GM21528 (cell line): ENCODE data around the gene RRBP1.

Source experiments
- ATAC-seq: cut with Tn5 transposase; IDR thresholded peaks from one replicate; pipeline ENCODE4 v1.9.1; 2021; ENCODE audit warnings: mild to moderate bottlenecking, moderate library complexity; ENCODE audit not compliant: unreplicated experiment, low FRiP score

RRBP1 gene

GRCh38 chr20:17614176-17614811 is 67.7 kb downstream of the RRBP1 start:
- no peak for ATAC-seq

- no peak for ATAC-seq
Measured at GRCh38 chr20:17613328-17614175, 68.5 kb downstream of the RRBP1 start.

DNA sequence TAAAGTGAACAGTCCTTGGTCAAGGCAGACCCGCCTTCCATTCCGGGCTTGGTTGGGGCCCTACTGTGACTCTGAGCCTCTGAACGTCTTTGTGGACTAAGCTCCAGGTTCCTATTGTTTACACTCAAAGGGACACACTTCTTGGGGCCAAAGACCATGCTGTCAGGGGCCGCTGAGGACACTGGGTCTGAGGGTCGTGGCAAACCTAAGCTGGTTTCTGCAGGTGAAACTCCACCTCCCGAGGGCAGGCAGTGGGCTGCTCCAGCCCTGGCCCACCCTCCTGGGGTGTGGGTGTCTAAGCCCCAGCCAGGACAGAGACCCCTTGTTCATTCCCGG is 69.1 kb downstream of the RRBP1 start:
- no peak for ATAC-seq

DNA sequence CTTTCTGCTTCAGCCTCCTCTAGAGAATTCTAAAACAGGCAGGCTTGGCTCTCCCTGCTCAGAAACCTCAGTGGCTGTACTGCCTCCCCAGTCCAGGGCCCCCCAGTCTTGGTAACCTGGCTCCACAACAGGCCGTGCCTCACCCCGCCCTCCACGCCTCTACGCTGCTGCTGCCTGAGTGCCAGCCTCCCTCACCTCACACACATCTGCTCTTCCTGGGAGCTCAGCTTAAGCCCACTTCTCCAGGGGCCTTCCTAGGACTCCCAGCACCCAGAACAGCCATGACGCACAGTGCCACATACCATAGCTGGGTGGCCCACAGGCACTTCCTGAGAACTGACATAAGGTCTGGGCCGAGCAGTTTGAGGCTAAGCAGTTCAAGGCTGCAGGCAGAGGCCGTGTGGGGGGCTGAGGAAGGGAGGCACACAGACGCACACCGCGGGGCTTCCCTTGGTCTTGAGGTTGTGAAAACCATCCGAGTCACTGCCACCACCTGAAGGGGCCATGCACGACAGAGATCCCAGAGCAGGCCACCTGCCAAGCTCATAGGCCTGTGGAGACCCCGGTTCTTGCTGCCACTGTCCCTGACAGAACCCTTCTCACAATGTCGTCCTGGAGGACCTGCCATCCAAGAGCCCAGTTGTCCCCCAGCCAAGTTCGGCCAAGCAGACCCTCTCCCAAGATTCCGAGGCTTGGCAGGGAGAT is 69.6 kb downstream of the RRBP1 start:
- no peak for ATAC-seq

DNA sequence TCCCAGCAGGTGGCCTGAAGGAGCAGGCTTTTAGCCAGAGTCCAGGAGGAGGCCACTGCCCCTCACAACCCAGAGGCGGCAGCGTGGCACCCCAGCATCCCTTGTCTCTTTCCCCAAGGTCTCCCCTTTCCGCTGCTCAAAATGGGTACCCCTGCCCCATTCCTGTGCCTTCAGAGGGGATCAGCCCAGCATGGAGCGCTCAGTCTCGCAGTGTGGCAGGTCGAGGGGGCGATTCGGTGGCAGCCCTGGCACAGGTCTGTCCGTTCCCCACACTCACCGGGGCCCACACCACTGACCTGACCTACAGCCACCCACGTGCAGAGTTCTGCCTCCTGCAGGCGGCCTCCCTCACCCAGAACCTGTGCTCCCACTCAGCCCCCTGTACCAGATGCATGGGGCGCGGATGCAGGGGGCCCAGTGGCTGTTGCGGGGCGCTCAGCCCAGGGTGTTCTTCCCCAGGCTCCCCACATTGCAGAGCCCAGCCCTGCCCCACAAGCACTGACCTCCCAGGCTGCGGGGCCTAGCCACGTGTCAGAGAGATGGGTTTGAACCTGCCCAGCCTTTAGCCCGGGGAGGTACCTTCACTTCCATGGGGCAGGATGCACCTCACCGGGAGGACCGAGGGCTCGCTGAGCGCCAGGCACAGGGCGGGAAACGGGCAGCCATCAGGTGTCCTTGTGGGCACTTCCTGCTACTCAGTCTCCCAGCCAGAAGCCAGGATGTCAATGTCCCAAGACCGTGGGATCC is 70.3 kb downstream of the RRBP1 start:
- ATAC-seq = no peak

GRCh38 chr20:17611290-17611539 is 70.8 kb downstream of the RRBP1 start:
- ATAC-seq = no peak

DNA sequence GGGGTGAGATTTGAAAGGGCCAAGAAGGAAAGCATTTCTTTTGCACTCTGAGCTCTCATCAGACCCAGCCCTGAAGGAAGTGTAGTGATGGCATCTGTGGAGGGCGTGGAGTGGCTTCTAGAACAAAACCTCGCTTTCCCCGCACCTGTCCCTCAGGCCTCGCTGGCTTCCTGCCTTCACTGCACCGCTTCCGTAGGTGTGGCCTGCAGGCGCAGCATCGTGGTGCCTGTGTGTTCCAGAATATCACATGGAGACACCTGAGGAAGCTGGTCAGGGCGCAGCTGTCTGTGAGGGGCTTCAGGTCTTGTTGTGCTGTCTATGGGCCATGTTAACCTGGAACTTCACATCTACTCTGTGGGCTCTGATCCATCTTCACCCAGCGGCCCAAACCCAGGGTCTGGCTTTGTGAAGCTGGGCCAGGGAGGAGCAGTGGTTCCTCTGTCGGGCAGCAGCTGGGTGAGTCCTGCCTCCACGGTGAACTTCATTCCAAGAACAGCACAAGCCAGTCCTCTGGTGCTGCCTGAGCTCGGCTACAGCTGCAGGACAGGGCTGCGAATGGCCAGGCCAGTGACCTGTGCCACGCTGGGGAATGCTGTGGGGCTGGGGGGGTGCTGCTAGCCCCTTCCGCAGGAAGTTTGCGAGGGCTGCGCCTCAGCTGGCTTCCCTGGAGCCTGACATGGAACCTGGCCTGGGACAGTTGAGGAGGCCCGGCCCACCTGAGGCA is 71.3 kb downstream of the RRBP1 start:
- no peak for ATAC-seq

DNA sequence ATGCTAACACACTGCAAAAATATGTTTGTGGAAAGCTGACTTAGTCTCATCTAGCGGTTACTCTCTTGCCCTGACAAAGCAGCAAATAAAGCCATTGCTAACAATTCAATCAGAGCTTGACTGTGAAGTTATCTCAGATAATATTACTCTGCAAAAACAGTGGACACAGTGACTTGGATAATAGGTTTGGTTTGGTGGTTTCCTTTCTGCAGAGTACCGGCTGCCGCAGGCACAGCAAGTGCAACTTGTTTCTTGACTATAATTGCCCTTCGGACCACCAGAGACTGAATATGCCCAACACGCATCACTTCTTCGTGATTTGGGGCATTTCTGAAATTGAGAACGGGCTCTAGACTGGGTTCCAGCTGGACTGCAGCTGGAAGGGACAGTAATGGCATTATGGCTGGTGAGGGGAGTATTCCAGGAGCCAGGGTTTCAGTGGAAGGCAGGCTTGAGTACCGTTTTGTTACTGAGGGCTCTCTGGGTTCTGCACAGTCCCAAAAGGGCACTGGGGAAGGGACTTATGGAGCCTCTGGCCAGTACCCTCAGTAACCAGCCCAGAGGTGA is 72.1 kb downstream of the RRBP1 start:
- no peak for ATAC-seq

GRCh38 chr20:17608701-17609497 is 73.1 kb downstream of the RRBP1 start:
- no peak for ATAC-seq

GRCh38 chr20:17606001-17606400 is 76.0 kb downstream of the RRBP1 start:
- ATAC-seq = no peak

- no peak for ATAC-seq
Measured at GRCh38 chr20:17605131-17605660, 76.8 kb downstream of the RRBP1 start.

DNA sequence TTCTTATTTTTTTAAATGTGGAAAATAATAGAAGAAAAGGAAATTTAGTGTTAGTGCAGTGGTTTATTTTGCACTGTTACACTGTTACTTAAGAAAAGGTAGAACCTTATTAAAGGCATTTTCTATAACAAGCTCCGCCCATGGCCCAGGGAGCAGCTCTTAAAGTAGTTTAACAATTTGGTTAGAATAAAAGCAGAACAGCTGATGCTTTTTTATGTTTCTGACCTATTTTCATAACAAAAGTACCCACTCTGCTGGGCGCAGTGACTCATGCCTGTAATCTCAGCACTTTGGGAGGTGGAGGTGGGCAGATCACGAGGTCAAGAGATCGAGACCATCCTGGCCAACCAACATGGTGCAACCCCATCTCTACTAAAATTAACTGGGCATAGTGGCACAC is 79.5 kb downstream of the RRBP1 start:
- ATAC-seq = no peak

DNA sequence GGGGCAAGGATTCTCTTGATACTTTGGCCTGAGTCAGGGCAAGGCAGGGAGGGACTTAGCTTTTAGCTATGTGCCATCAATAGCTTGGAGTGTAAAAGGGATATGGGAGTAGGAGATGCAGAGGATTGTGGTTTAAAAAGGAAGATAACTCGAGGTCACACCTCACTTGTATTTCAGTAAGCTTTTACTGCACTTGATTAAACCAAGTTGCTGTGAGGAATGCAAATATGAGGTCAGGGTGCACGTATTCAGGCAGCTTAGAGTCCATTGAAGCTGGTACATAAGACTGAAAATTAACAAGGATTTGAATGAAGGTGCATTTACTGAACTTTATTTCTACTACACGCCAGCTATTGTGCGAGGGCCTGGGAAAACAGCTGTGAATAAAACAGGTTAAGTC is 80.1 kb downstream of the RRBP1 start:
- ATAC-seq = no peak

GRCh38 chr20:17598013-17598550 is 84.0 kb downstream of the RRBP1 start:
- ATAC-seq = no peak

GRCh38 chr20:17595856-17596255 is 86.2 kb downstream of the RRBP1 start:
- ATAC-seq = no peak

DNA sequence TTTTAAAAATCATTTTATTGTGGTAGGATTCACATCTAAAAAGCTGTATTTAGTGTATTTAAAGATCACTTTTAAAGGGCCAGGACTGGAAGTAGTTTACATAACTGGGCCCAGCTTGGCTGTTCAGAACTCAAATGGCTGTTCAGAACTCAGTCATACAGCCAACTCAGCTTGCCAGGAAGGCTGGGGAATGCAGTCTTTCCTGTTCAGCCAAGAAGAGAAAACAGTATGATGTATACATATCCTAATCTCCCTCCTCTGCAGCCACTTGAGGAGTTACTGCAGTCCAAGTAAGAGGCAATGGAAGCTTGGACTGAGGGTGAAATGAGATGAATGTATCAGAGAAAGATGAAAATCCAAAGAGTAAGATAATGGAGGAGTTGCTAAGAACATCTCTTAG is 87.6 kb downstream of the RRBP1 start:
- no peak for ATAC-seq

DNA sequence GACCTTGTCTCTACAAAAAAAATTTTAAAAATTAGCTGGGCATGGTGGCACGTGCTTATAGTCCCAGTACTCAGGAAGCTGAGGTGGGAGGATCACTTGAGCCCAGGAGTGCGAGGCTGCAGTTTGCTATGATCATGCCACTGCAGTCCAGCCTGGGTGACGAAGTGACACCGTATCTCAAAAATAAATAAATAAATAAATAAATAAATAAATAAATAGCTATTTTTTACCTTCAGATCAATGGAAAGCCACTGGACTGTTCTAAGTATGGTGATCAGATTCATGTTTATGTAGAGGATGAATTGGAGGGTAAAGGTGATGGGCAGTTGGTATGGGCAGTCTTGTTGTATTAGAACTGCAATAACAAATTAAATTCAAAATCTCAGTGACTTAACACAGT is 88.1 kb downstream of the RRBP1 start:
- ATAC-seq = no peak

GRCh38 chr20:17590245-17590644 is 91.8 kb downstream of the RRBP1 start:
- ATAC-seq = no peak
